Endothelial cell of umbilical vein (primary cell): ENCODE results near the gene BTK.

ENCODE experiments used
- CTCF ChIP-seq, 2 donors: IDR thresholded peaks; 1 replicate in 1 of 2; 2 replicates in 1 of 2; pipeline ENCODE4 v1.5.1; 2011; ENCODE audit warnings: low read length in 2 of 2, mild to moderate bottlenecking in 2 of 2, moderate library complexity in 2 of 2, control low read depth in 1 of 2, inconsistent platforms in 1 of 2, low read depth in 1 of 2; ENCODE audit not compliant: insufficient read depth in 1 of 2; ENCODE audit errors: extremely low read depth in 1 of 2
- MYC ChIP-seq: IDR thresholded peaks from one replicate; pipeline ENCODE4 v1.6.1; 2011; ENCODE audit warnings: mild to moderate bottlenecking, low read depth, low read length
- POLR2AphosphoS5 ChIP-seq: IDR thresholded peaks from 2 replicates; pipeline ENCODE4 v1.6.1; 2012; ENCODE audit warnings: low read depth, mild to moderate bottlenecking, control low read depth, low read length, moderate library complexity; ENCODE audit not compliant: insufficient read depth
- TF ChIP-seq, protein P1 (sequence below): IDR thresholded peaks from 2 replicates; pipeline ENCODE4 v1.6.1; 2011; ENCODE audit not compliant: insufficient read depth, insufficient read length

DNA sequence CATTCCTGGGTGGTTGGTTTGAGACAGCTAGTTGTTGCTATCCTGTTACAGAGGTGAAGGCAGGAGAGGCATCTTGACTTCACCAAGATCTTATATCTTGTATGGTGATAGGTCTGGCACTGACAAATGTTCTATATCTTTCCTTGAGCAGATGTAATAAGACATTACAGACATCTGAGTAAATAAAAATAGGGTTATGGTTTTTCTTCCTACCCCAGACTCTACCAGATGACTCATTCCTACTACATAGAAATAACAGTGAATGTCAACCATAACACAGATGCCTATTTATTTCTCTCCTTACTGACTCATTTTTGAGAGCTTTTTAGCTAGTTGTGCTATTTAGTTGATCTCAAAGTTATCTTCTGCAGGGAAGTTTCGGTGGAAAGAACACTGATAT is 43.9 kb upstream of the BTK start:
- TF ChIP-seq POLR2AphosphoS5 (no peak), CTCF (IDR thresholded peaks at IDR 0.05; ENCODE audit: extremely low read depth in 1 of 2, insufficient read depth in 1 of 2, low read depth in 1 of 2, low read length in 2 of 2) (no peak), MYC (no peak)
- TF ChIP-seq, protein P1, sequence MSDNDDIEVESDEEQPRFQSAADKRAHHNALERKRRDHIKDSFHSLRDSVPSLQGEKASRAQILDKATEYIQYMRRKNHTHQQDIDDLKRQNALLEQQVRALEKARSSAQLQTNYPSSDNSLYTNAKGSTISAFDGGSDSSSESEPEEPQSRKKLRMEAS, result no peak
